Measurements from ENCODE around the gene ZBTB18.

DNA sequence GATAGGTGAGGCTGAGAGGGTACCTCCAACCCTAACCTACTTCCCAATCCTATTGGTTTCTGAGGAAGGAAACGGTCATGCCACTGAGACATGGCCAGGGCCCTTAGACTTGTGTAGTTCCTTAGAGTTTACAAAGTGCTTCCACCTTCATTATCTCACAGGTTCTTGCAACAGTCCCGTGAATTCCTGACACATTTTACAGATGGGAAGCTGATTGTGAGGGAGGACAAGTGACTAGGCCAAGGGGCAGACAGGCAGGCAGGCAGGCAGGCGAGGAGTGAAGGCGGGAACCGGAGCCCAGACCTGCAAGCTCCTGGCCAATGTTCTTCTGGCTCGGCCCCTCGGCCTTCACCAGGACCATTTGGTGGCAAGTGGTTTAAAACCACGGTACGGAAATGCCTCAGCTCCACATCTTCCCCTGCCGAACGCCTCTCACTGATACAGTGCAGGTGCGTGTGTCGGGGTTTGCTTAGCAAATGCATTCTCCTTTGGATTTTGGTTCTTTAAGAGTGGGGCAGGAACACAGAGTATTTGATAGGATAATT is 45.1 kb downstream of the ZBTB18 start:
- TF ChIP-seq POLR2A (IDR thresholded peaks at IDR 0.05; ENCODE audit: low read length) (no peak), RCOR1 (IDR thresholded peaks at IDR 0.05; ENCODE audit: low read depth, low read length) (no peak), CTCF (IDR thresholded peaks at IDR 0.05) (no peak), MAZ (IDR thresholded peaks at IDR 0.05; ENCODE audit: borderline replicate concordance, low read depth, low read length) (no peak), EP300 (IDR thresholded peaks at IDR 0.05) (no peak), JUN (IDR thresholded peaks at IDR 0.05) (no peak), RAD21 (conservative IDR thresholded peaks at IDR 0.05 in 1 of 2, IDR thresholded peaks at IDR 0.05 in 1 of 2) (no peak), CEBPB (IDR thresholded peaks at IDR 0.05) (no peak), ZFP36 (IDR thresholded peaks at IDR 0.05; ENCODE audit: borderline replicate concordance, partially characterized antibody) (no peak)
- TF ChIP-seq, protein P1, sequence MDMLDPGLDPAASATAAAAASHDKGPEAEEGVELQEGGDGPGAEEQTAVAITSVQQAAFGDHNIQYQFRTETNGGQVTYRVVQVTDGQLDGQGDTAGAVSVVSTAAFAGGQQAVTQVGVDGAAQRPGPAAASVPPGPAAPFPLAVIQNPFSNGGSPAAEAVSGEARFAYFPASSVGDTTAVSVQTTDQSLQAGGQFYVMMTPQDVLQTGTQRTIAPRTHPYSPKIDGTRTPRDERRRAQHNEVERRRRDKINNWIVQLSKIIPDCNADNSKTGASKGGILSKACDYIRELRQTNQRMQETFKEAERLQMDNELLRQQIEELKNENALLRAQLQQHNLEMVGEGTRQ (IDR thresholded peaks at IDR 0.05) = no peak
